IMR-90 (cell line): ENCODE measurements around the gene NACC2. TPM values are rescaled to one million over a fixed set of nuclear protein-coding genes. Genes with fewer than 3 reads are reported as not detected.

Source experiments
- ATAC-seq: fragments of 200-7000 bp; cut with Tn5 transposase; 2 replicates; pipeline ENCODE4 v1.9.1; 2020; ENCODE audit warnings: low read depth, mild to moderate bottlenecking, moderate library complexity
- BruUV-seq: library from RNA; stranded (reverse); fragments of 400-500 nt; replicated peaks from 2 replicates; lab custom pipeline; 2021; lab: Mats Ljungman, UMichigan
- CTCF ChIA-PET: fragments of 300-600 bp; formaldehyde crosslinking; extraction: SDS; loops from one replicate; lab custom pipeline; 2021; ENCODE audit warnings: antibody characterized with exemption; lab: Yijun Ruan, JAX
- POLR2A ChIA-PET: fragments of 300-600 bp; sonication (Branson Sonifier 250); formaldehyde crosslinking; loops from one replicate; lab custom pipeline; 2022; ENCODE audit warnings: antibody characterized with exemption; ENCODE audit not compliant: unreplicated experiment; lab: Charles Lee
- DNase-seq: peaks from one replicate; pipeline ENCODE4 v3.0.0; 2013
- H2AFZ ChIP-seq: replicated peaks from 2 replicates; pipeline ENCODE3; 2013; ENCODE audit warnings: low read length, mild to moderate bottlenecking; ENCODE audit not compliant: poor library complexity
- H2AK5ac ChIP-seq: 2 replicates; pipeline ENCODE4 v1.6.1; 2013; ENCODE audit warnings: low read depth, low read length, inconsistent platforms
- H2AK9ac ChIP-seq: replicated peaks from 2 replicates; pipeline ENCODE3; 2013; ENCODE audit warnings: mild to moderate bottlenecking, low read depth, low read length, moderate library complexity; ENCODE audit not compliant: poor library complexity
- H2BK120ac ChIP-seq: 2 replicates; pipeline ENCODE4 v1.6.1; 2013; ENCODE audit warnings: low read depth, low read length, inconsistent platforms
- H2BK15ac ChIP-seq: 3 replicates; pipeline ENCODE4 v1.6.1; 2013; ENCODE audit warnings: low read depth, low read length, inconsistent platforms
- H2BK20ac ChIP-seq: 2 replicates; pipeline ENCODE4 v1.6.1; 2013; ENCODE audit warnings: low read depth, mild to moderate bottlenecking, inconsistent platforms, low read length, moderate library complexity
- H2BK5ac ChIP-seq: 2 replicates; pipeline ENCODE4 v1.6.1; 2013; ENCODE audit warnings: mild to moderate bottlenecking, low read depth, low read length, inconsistent platforms; ENCODE audit not compliant: poor library complexity, severe bottlenecking
- H3K14ac ChIP-seq: replicated peaks from 2 replicates; pipeline ENCODE4 v1.6.1; 2013; ENCODE audit warnings: low read depth, low read length, inconsistent platforms
- H3K18ac ChIP-seq: 2 replicates; pipeline ENCODE4 v1.6.1; 2013; ENCODE audit warnings: low read depth, low read length, control low read depth
- H3K23ac ChIP-seq: 2 replicates; pipeline ENCODE4 v1.6.1; 2013; ENCODE audit warnings: low read depth, low read length, inconsistent platforms
- H3K27ac ChIP-seq: 2 replicates; pipeline ENCODE4 v1.5.1; 2013; ENCODE audit warnings: mild to moderate bottlenecking, control low read depth, low read length; ENCODE audit not compliant: insufficient read depth
- H3K27me3 ChIP-seq: 2 replicates; pipeline ENCODE4 v1.6.1; 2013; ENCODE audit warnings: low read length; ENCODE audit not compliant: control insufficient read depth, insufficient read depth
- H3K36me3 ChIP-seq: 2 replicates; pipeline ENCODE4 v1.6.1; 2013; ENCODE audit warnings: low read length, mixed read lengths; ENCODE audit not compliant: control insufficient read depth, insufficient read depth
- H3K4ac ChIP-seq: 2 replicates; pipeline ENCODE4 v1.6.1; 2013; ENCODE audit warnings: low read depth, low read length, inconsistent platforms
- H3K4me1 ChIP-seq: 2 replicates; pipeline ENCODE4 v1.6.1; 2013; ENCODE audit warnings: low read length, mixed read lengths; ENCODE audit not compliant: control insufficient read depth, insufficient read depth
- H3K4me2 ChIP-seq: 2 replicates; pipeline ENCODE4 v1.6.1; 2013; ENCODE audit warnings: low read depth, mild to moderate bottlenecking, control low read depth, low read length, moderate library complexity
- H3K4me3 ChIP-seq: 2 replicates; pipeline ENCODE4 v1.5.1; 2013; ENCODE audit warnings: low read depth, mild to moderate bottlenecking, control low read depth, low read length, moderate library complexity; ENCODE audit not compliant: insufficient read depth
- H3K56ac ChIP-seq: 2 replicates; pipeline ENCODE4 v1.6.1; 2013; ENCODE audit warnings: low read length, inconsistent platforms; ENCODE audit not compliant: insufficient read depth; ENCODE audit errors: extremely low read depth
- H3K79me1 ChIP-seq, 2 experiments: 2 replicates each; pipeline ENCODE4 v1.6.1; 2013; ENCODE audit warnings: low read length in 2 of 2, inconsistent platforms in 1 of 2, low read depth in 1 of 2
- H3K9ac ChIP-seq: 2 replicates; pipeline ENCODE4 v1.6.1; 2013; ENCODE audit warnings: low read depth, low read length, control low read depth
- H3K9me1 ChIP-seq: 2 replicates; pipeline ENCODE4 v1.6.1; 2013; ENCODE audit warnings: low read length, inconsistent platforms; ENCODE audit not compliant: insufficient read depth
- H3K9me3 ChIP-seq: 2 replicates; pipeline ENCODE4 v1.6.1; 2013; ENCODE audit warnings: low read length; ENCODE audit not compliant: control insufficient read depth, insufficient read depth
- H4K20me1 ChIP-seq: 2 replicates; pipeline ENCODE4 v1.6.1; 2013; ENCODE audit warnings: low read length, inconsistent platforms; ENCODE audit not compliant: insufficient read depth
- H4K5ac ChIP-seq: 2 replicates; pipeline ENCODE4 v1.6.1; 2013; ENCODE audit warnings: mild to moderate bottlenecking, low read depth, low read length, control low read depth
- H4K8ac ChIP-seq, 2 experiments: 2 replicates each; pipeline ENCODE4 v1.6.1; 2013; ENCODE audit warnings: low read depth in 2 of 2, low read length in 2 of 2, control low read depth in 1 of 2, inconsistent platforms in 1 of 2
- H4K91ac ChIP-seq: 2 replicates; pipeline ENCODE4 v1.6.1; 2013; ENCODE audit warnings: low read depth, low read length, inconsistent platforms; ENCODE audit not compliant: insufficient read depth
- BHLHE40 ChIP-seq: fragments of 150-350 bp; IDR thresholded peaks from 2 replicates; pipeline ENCODE4 v1.6.1; 2016; ENCODE audit warnings: mild to moderate bottlenecking, low read depth, low read length
- CEBPB ChIP-seq: IDR thresholded peaks from 2 replicates; pipeline ENCODE4 v1.6.1; 2012; ENCODE audit warnings: low read depth, low read length, improper control_type of control experiment
- CHD1 ChIP-seq: IDR thresholded peaks from 2 replicates; pipeline ENCODE4 v1.6.1; 2012; ENCODE audit warnings: low read depth, low read length, improper control_type of control experiment
- CTCF ChIP-seq: conservative IDR thresholded peaks from 2 replicates; pipeline ENCODE4 v1.5.1; 2012; ENCODE audit warnings: mild to moderate bottlenecking, low read depth, low read length, improper control_type of control experiment
- FOS ChIP-seq: fragments of 150-350 bp; IDR thresholded peaks from 2 replicates; pipeline ENCODE4 v1.6.1; 2016; ENCODE audit warnings: low read depth, low read length
- MAFK ChIP-seq: IDR thresholded peaks from 2 replicates; pipeline ENCODE4 v1.6.1; 2012; ENCODE audit warnings: low read depth, low read length, improper control_type of control experiment
- MAZ ChIP-seq: IDR thresholded peaks from 2 replicates; pipeline ENCODE4 v1.6.1; 2012; ENCODE audit warnings: low read depth, mild to moderate bottlenecking, low read length, improper control_type of control experiment, moderate library complexity, borderline replicate concordance
- MXI1 ChIP-seq: IDR thresholded peaks from 2 replicates; pipeline ENCODE4 v1.6.1; 2012; ENCODE audit warnings: low read depth, mild to moderate bottlenecking, low read length, moderate library complexity, borderline replicate concordance
- NFE2L2 ChIP-seq: fragments of 150-350 bp; IDR thresholded peaks from 2 replicates; pipeline ENCODE4 v1.6.1; 2016; ENCODE audit warnings: low read depth, mild to moderate bottlenecking, low read length
- RAD21 ChIP-seq: IDR thresholded peaks from 2 replicates; pipeline ENCODE4 v1.6.1; 2012; ENCODE audit warnings: low read length, improper control_type of control experiment
- RFX5 ChIP-seq: IDR thresholded peaks from 2 replicates; pipeline ENCODE4 v1.8.0; 2012; ENCODE audit warnings: low read depth, mild to moderate bottlenecking, low read length, moderate library complexity
- SMC3 ChIP-seq: fragments of 150-350 bp; IDR thresholded peaks from 2 replicates; pipeline ENCODE4 v1.6.1; 2016; ENCODE audit warnings: low read depth, mild to moderate bottlenecking, antibody characterized with exemption, low read length, moderate library complexity
- USF2 ChIP-seq: fragments of 150-350 bp; IDR thresholded peaks from 2 replicates; pipeline ENCODE4 v1.6.1; 2017; ENCODE audit warnings: mild to moderate bottlenecking, antibody characterized with exemption, low read length, low read depth
- WGBS, 2 experiments: methylation state at CpG; one replicate each; pipeline versions ENCODE4 v1.1.5 to v1.1.7; 2013; ENCODE audit warnings: missing lambda C conversion rate in 2 of 2; ENCODE audit not compliant: insufficient read length in 1 of 2; ENCODE audit errors: extremely low coverage in 2 of 2; 5-methylcytosine and 5-hydroxymethylcytosine counted together
- dilution Hi-C: fragments of 300-500 bp; cut with HindIII; formaldehyde crosslinking; loops from one replicate; pipeline ENCODE4 v1.14.3; 2018; ENCODE audit warnings: low sequenced_read_pairs; ENCODE audit not compliant: unreplicated experiment
- in situ Hi-C: fragments of 300-500 bp; cut with MboI; formaldehyde crosslinking; loops from 3 replicates; pipeline ENCODE4 v1.14.3; 2019; ENCODE audit warnings: low sequenced_read_pairs, inconsistent platforms, mixed read lengths
- intact Hi-C: fragments of 100-400 bp; cut with micrococcal nuclease; formaldehyde crosslinking; loops from 2 replicates; pipeline ENCODE4 v1.10.0; 2022
- polyA plus RNA-seq, 3 experiments: library from polyadenylated mRNA; depleted of rRNA; stranded (reverse); fragments of >200 nt; gene quantifications; 2 replicates each; pipeline ENCODE4 v1.2.3, GENCODE V29; 2012; ENCODE audit warnings: low replicate concordance in 1 of 3
- total RNA-seq: library from RNA; depleted of rRNA; stranded (reverse); fragments of >200 nt; gene quantifications from 2 replicates; pipeline ENCODE4 v1.2.3, GENCODE V29; 2012
- TF ChIP-seq, protein P1 (sequence below): fragments of 150-350 bp; IDR thresholded peaks from 2 replicates; pipeline ENCODE4 v1.6.1; 2016; ENCODE audit warnings: low read depth, mild to moderate bottlenecking, low read length, moderate library complexity, borderline replicate concordance

The NACC2 gene
- total and polyA plus RNA-seq, 2 of the 4 experiments (the other 2 are of a cell fraction) = 7.9 to 19.0 TPM

- intact Hi-C loops (no loop called here), dilution Hi-C loops (no loop called here), in situ Hi-C loops (no loop called here)
- Histone ChIP-seq H2AK5ac (no peak overlapping the region; the same call in 1 of the 2 replicates), H3K79me1 (no peaks in the 10 kb centered on the region), H3K14ac (no peak overlapping the region), H2BK15ac (no peak overlapping the region), H3K27me3 (peaks cover 21% of the 10 kb centered on the region), H3K4me1 (peaks cover 8% of the 10 kb centered on the region; the same call in 1 of the 2 replicates), H2BK20ac (no peak overlapping the region), H3K18ac (no peak overlapping the region), H3K9me3 (no peaks in the 10 kb centered on the region), H3K4me2 (peak overlapping the region; percentile 21; the same call in 1 of the 2 replicates), H2AFZ (peak overlapping the region; percentile 35), H2BK120ac (no peak overlapping the region), H3K36me3 (no peaks in the 10 kb centered on the region), H2AK9ac (no peak overlapping the region), H3K27ac (no peak overlapping the region), H3K23ac (no peak overlapping the region), H4K91ac (no peak overlapping the region), H4K5ac (no peak overlapping the region), H3K4ac (no peak overlapping the region), H3K9me1 (no peaks in the 10 kb centered on the region), H3K9ac (no peak overlapping the region), H4K8ac (no peak overlapping the region), H3K4me3 (no peak overlapping the region), H4K20me1 (peaks cover 3% of the 10 kb centered on the region; the same call in 1 of the 2 replicates), H3K56ac (no peak overlapping the region), H2BK5ac (no peak overlapping the region)
- no TSS peak for BruUV-seq
- TF ChIP-seq CTCF (no peak), NFE2L2 (no peak), MXI1 (no peak), MAZ (no peak), RAD21 (no peak), BHLHE40 (no peak), SMC3 (no peak), RFX5 (no peak), MAFK (no peak), CHD1 (no peak), CEBPB (no peak), USF2 (no peak), FOS (no peak)
- TF ChIP-seq, protein P1, sequence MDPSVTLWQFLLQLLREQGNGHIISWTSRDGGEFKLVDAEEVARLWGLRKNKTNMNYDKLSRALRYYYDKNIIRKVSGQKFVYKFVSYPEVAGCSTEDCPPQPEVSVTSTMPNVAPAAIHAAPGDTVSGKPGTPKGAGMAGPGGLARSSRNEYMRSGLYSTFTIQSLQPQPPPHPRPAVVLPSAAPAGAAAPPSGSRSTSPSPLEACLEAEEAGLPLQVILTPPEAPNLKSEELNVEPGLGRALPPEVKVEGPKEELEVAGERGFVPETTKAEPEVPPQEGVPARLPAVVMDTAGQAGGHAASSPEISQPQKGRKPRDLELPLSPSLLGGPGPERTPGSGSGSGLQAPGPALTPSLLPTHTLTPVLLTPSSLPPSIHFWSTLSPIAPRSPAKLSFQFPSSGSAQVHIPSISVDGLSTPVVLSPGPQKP = no peak
- ATAC-seq = peak; percentile 74; the same call in 1 of the 2 replicates
- POLR2A ChIA-PET = no interaction called here
- CTCF ChIA-PET = no interaction called here
- peak; percentile 32 for DNase-seq
- WGBS, 2 experiments = 75% methylated on average over 3 of the region's 13 CpGs; no CpG with 5 or more reads in 1 of the 2 experiments
These were observed 118.6 kb downstream of the NACC2 start for GRCh38 chr9:135976531-135976930.
